ENCODE data around the gene ABCA2. TPM values are rescaled to one million over a fixed set of nuclear protein-coding genes. Genes with fewer than 3 reads are reported as not detected.

ABCA2 gene
- total RNA-seq, 6 experiments from 2014 or later, result 23.7 to 49.2 (median 34.2) TPM

DNA sequence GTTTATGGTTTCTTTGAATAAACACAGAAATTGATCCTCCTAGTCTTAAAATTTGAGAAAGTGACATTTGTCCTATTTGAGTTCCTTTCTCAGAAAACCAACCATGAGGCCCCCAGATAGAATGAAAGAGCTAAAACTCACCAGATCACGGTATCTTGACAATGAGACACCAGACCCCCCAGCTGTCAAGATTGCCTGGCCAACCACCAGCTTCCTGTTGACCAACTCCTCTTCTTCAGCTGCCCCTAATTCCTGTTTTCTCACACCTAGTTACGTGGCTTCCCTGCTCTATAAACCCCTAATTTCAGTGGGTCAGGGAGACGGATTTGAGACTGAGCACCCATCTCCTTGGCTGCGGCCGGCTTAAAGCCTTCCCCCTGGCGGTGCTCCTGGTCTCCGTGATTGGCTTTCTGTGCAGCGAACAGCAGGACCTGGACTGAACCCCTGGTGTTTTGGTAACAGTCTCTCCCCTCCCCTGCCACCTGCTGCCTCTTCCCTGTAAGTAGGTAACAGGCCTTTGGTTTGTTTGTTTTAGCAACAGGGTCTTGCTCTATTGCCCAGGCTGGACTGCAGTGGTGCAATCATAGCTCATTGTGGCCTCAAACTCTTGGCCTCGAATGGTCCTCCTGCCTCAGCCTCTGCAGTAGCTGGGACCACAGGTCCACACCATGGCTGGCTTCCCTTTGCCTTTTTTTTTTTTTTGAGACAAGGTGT is 30.6 kb upstream of the ABCA2 start:
- no peak for ATAC-seq
- 59% methylated on average over 3 of the region's 9 CpGs for WGBS (ENCODE audit: insufficient coverage, low coverage, low lambda C conversion rate, missing lambda C conversion rate)
- Histone ChIP-seq H3K27me3 (no peaks in the 10 kb centered on the region), H3K4me3 (no peak overlapping the region), H3K9me3 (no peaks in the 10 kb centered on the region), H3K36me3 (no peaks in the 10 kb centered on the region), H3K4me1 (peaks cover 2 to 21% (median 11%) of the 10 kb centered on the region in 4 donors), H3K27ac (no peak overlapping the region)
- DNase-seq, result no peak
- intact Hi-C loops (cut with DNase I), result no loop called here
- TF ChIP-seq POLR2A (IDR thresholded peaks at IDR 0.05), result no peak
- TF ChIP-seq, protein P1, sequence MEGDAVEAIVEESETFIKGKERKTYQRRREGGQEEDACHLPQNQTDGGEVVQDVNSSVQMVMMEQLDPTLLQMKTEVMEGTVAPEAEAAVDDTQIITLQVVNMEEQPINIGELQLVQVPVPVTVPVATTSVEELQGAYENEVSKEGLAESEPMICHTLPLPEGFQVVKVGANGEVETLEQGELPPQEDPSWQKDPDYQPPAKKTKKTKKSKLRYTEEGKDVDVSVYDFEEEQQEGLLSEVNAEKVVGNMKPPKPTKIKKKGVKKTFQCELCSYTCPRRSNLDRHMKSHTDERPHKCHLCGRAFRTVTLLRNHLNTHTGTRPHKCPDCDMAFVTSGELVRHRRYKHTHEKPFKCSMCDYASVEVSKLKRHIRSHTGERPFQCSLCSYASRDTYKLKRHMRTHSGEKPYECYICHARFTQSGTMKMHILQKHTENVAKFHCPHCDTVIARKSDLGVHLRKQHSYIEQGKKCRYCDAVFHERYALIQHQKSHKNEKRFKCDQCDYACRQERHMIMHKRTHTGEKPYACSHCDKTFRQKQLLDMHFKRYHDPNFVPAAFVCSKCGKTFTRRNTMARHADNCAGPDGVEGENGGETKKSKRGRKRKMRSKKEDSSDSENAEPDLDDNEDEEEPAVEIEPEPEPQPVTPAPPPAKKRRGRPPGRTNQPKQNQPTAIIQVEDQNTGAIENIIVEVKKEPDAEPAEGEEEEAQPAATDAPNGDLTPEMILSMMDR (IDR thresholded peaks at IDR 0.05), result no peak

DNA sequence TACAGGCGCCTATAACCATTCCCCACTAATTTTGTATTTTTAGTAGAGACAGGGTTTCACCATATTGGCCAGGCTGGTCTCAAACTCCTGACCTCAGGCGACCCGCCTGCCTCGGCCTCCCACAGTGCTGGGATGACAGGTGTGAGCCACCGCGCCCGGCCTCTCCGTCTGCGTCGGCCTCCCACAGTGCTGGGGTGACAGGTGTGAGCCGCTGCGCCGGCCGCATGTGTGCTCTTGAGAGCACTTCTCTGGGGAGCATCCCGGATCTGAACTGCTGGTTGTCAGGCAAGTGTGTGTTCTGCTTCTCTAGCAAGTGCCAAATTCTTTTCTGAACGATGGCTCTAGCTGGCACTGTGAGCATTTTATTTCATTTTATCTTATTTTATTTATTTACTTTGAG is 29.5 kb upstream of the ABCA2 start:
- peaks cover 2 to 27% (median 11%) of the 10 kb centered on the region in 4 donors for H3K4me1 ChIP-seq
- 77% methylated on average over 14 of the region's 16 CpGs for WGBS (ENCODE audit: insufficient coverage, low coverage, low lambda C conversion rate, missing lambda C conversion rate)
- no peaks in the 10 kb centered on the region for H3K27me3 ChIP-seq
- DNase-seq (no peak), ATAC-seq (no peak)
- no peaks in the 10 kb centered on the region for H3K36me3 ChIP-seq
- intact Hi-C loops (cut with DNase I), result no loop called here
- TF ChIP-seq, protein P1 (IDR thresholded peaks at IDR 0.05), result no peak
- no peak for TF ChIP-seq POLR2A (IDR thresholded peaks at IDR 0.05)
- H3K4me3 ChIP-seq, result no peak overlapping the region
- H3K27ac ChIP-seq, result no peak overlapping the region
- no peaks in the 10 kb centered on the region for H3K9me3 ChIP-seq

DNA sequence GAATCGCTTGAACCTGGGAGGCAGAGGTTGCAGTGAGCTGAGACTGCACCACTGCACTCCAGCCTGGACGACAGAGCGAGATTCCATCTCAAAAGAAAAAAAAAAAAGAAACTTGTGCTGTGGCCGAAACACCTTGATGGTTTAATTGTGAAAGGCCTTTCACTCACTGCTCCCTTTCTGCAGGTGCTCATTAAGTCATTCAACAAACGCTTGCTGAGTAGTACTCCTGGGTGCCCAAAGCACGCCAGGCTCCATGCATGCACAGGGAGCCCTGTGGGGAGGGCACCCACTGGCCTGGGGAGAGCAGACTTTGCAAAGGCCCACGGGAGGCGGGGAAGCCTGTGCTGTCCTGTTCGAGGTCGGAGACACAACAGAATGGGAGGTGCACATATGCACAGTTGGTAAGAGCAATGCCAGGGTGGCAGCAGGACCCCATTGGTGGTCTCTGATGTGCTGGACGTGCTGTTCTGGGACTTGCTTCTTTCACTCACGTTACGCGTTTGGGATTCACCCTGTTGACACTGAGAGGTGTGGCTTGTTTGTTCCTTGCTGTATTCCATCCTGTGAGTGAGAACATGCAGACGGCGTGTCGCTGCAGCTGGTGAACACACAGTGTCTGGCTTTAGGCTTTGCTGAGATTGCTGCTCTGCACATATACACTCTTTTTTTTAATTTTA is 28.8 kb upstream of the ABCA2 start:
- ATAC-seq, result no peak
- TF ChIP-seq, protein P1 (IDR thresholded peaks at IDR 0.05), result no peak
- TF ChIP-seq POLR2A (IDR thresholded peaks at IDR 0.05), result no peak
- intact Hi-C loops (cut with DNase I), result no loop called here

DNA sequence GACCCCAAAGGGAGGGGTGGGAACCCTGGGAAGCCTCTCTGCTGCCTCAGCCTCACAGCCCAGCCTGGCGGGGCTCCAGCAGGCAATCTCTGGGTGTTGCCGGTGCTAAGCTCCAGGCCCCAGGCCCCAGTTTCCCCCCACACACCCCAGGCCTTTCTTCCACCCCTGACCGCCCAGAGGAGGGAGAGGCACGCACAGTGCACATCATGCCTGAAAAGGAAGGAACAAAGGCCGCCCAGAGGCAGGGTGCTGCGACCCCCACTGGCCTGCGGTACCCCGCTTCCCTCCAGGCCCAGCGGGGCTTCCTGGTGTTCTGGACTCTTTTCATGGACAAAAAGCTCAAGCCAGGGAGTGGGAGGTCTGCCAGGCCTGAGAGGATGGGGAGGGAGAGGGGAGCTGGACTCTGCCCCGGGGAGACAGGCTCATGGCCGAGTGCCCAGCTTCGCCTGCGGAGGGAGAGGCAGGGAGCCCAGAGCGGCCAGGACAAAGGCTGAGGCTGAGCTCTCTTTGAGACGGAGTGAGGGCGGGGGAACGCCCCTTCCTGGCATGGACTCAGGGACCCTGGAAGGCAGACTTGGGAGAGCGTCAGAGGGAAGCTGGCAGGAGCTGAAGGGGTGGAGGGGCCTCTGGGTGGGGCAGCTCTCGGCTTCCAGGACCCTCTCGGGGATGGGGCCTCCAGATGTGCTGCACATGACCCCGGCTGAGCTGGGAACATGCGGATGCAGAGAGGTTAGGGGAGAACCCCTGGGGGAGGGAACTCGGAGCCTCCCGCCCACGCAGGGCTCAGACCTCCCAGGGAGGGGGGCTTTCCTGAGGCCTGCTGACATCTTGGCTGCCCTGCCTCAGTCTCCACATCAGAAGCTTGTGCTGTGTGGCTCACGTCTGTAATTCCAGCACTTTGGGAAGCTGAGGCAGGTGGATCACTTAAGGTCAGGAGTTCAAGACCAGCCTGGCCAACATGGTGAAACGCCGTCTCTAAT is 27.6 kb upstream of the ABCA2 start:
- Histone ChIP-seq H3K36me3 (no peaks in the 10 kb centered on the region), H3K27ac (peak overlapping the region in 2 of 3 donors; percentile 70 to 81), H3K4me1 (peaks cover 2 to 27% (median 11%) of the 10 kb centered on the region in 4 donors), H3K4me3 (peak overlapping the region in 2 of 3 donors; percentile 51 to 53), H3K9me3 (no peaks in the 10 kb centered on the region), H3K27me3 (no peaks in the 10 kb centered on the region)
- intact Hi-C loops (cut with DNase I), result no loop called here
- ATAC-seq (peak; percentile 87 to 91 (median 88)), DNase-seq (peak; percentile 96 to 98 (median 96))
- 31% methylated on average over 7 of the region's 28 CpGs for WGBS (ENCODE audit: insufficient coverage, low coverage, low lambda C conversion rate, missing lambda C conversion rate)
- no peak for TF ChIP-seq POLR2A (IDR thresholded peaks at IDR 0.05)
- TF ChIP-seq, protein P1 (IDR thresholded peaks at IDR 0.05), result no peak

More for the DNA sequence above, 28.8 kb upstream of the ABCA2 start:
- Histone ChIP-seq H3K9me3 (no peaks in the 10 kb centered on the region), H3K4me1 (peaks cover 2 to 27% (median 11%) of the 10 kb centered on the region in 4 donors), H3K27me3 (no peaks in the 10 kb centered on the region), H3K4me3 (no peak overlapping the region), H3K36me3 (no peaks in the 10 kb centered on the region), H3K27ac (no peak overlapping the region)
- WGBS (ENCODE audit: insufficient coverage, low coverage, low lambda C conversion rate, missing lambda C conversion rate), result 37% methylated on average over 10 of the region's 17 CpGs
- DNase-seq, result no peak
